ENCODE data around the gene SPEM3.
"Not testable (repeated sequence)": the region's sequence is repeated elsewhere in the genome, so short reads cannot be mapped to it uniquely, and the experiment has no call there.

DNA sequence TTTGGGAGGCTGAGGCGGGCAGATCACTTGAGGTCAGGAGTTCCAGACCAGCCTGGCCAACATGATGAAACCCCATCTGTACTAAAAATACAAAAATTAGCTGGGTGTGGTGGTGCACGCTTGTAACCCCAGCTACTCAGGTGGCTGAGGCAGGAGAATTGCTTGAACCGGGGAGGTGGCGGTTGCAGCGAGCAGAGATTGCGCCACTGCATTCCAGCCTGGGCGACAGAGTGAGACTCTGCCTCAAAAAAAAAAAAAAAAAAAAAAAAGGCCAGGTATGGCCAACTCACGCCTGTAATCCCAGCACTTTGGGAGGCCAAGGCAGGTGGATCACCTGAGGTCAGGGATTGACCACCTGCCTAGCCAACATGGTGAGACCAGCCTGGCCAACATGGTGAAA, 46.1 kb downstream of the SPEM3 start:
- TF ChIP-seq, protein P1, sequence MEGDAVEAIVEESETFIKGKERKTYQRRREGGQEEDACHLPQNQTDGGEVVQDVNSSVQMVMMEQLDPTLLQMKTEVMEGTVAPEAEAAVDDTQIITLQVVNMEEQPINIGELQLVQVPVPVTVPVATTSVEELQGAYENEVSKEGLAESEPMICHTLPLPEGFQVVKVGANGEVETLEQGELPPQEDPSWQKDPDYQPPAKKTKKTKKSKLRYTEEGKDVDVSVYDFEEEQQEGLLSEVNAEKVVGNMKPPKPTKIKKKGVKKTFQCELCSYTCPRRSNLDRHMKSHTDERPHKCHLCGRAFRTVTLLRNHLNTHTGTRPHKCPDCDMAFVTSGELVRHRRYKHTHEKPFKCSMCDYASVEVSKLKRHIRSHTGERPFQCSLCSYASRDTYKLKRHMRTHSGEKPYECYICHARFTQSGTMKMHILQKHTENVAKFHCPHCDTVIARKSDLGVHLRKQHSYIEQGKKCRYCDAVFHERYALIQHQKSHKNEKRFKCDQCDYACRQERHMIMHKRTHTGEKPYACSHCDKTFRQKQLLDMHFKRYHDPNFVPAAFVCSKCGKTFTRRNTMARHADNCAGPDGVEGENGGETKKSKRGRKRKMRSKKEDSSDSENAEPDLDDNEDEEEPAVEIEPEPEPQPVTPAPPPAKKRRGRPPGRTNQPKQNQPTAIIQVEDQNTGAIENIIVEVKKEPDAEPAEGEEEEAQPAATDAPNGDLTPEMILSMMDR (IDR thresholded peaks at IDR 0.05; ENCODE audit: low read depth, low read length), result not testable (repeated sequence)
- TF ChIP-seq EZH2phosphoT487 (IDR thresholded peaks at IDR 0.05; ENCODE audit: low read depth), result not testable (repeated sequence)
